ENCODE measurements around the gene EIF4EBP3. TPM values are rescaled to one million over a fixed set of nuclear protein-coding genes. Genes with fewer than 3 reads are reported as not detected.

Gene EIF4EBP3
- total RNA-seq, 1 experiment from 2014 or later, result 8.4 TPM

- TF ChIP-seq NR3C1 (CRISPR knock-in tag; conservative IDR thresholded peaks at IDR 0.05; ENCODE audit: low read depth), result no peak
These were observed 49.6 kb upstream of the EIF4EBP3 start (continued) for GRCh38 chr5:140497897-140498296.

GRCh38 chr5:140498591-140498990, 48.9 kb upstream of the EIF4EBP3 start:
- ATAC-seq, result no peak
- CTCF ChIA-PET, result interaction anchor here (1.4 kb wide), 1 partner anchor 139 kb away, joined by 3 read pairs; no protein-coding TSS in a partner anchor
- DNase-seq (ENCODE audit: low spot score), result no peak
- Mint-ChIP-seq H3K36me3 (peaks cover 17% of the 10 kb centered on the region), H3K27ac (no peak overlapping the region), H3K4me1 (no peaks in the 10 kb centered on the region), H3K4me3 (no peak overlapping the region), H3K9me3 (no peaks in the 10 kb centered on the region), H3K27me3 (ENCODE audit: low read depth) (no peaks in the 10 kb centered on the region)
- TF ChIP-seq ZNF121 (CRISPR knock-in tag; IDR thresholded peaks at IDR 0.05) (no peak), SMAD4 (CRISPR knock-in tag; IDR thresholded peaks at IDR 0.05) (no peak), FOXP4 (CRISPR knock-in tag; IDR thresholded peaks at IDR 0.05) (no peak), AR (CRISPR knock-in tag; IDR thresholded peaks at IDR 0.05) (no peak), USF2 (CRISPR knock-in tag; IDR thresholded peaks at IDR 0.05) (no peak), ERG (CRISPR knock-in tag; IDR thresholded peaks at IDR 0.05) (no peak), ZNF396 (CRISPR knock-in tag; IDR thresholded peaks at IDR 0.05; ENCODE audit: borderline replicate concordance) (no peak)
- POLR2A ChIA-PET, result no interaction called here

- CTCF ChIA-PET, result no interaction called here
These were observed 44.6 kb upstream of the EIF4EBP3 start for GRCh38 chr5:140502834-140503233.

More at GRCh38 chr5:140502834-140503233, 44.6 kb upstream of the EIF4EBP3 start:
- ATAC-seq, result no peak
- Mint-ChIP-seq H3K36me3 (peaks cover 33% of the 10 kb centered on the region), H3K27me3 (ENCODE audit: low read depth) (no peaks in the 10 kb centered on the region), H3K27ac (no peak overlapping the region), H3K4me3 (no peak overlapping the region), H3K4me1 (no peaks in the 10 kb centered on the region), H3K9me3 (no peaks in the 10 kb centered on the region)
- no peak for TF ChIP-seq PRDM15 (CRISPR knock-in tag; IDR thresholded peaks at IDR 0.05)
- no peak for TF ChIP-seq ZBTB43 (CRISPR knock-in tag; IDR thresholded peaks at IDR 0.05)
- no peak for TF ChIP-seq AFF4 (CRISPR knock-in tag; IDR thresholded peaks at IDR 0.05; ENCODE audit: borderline replicate concordance)
- no peak for TF ChIP-seq ZNF423 (CRISPR knock-in tag; IDR thresholded peaks at IDR 0.05)
- TF ChIP-seq SMAD3 (CRISPR knock-in tag; IDR thresholded peaks at IDR 0.05; ENCODE audit: borderline replicate concordance), result no peak
- TF ChIP-seq NFE2L1 (CRISPR knock-in tag; IDR thresholded peaks at IDR 0.05), result no peak
- TF ChIP-seq KAT7 (CRISPR knock-in tag; IDR thresholded peaks at IDR 0.05; ENCODE audit: borderline replicate concordance), result no peak
- no peak for DNase-seq (ENCODE audit: low spot score)
- POLR2A ChIA-PET, result no interaction called here
